Epidermal melanocyte (primary cell): ENCODE measurements around the gene ANKIB1.
"Not testable (repeated sequence)": the region's sequence is repeated elsewhere in the genome, so short reads cannot be mapped to it uniquely, and the experiment has no call there.

ENCODE experiments used
- DNase-seq: peaks from one replicate; pipeline ENCODE4 v3.0.0; 2011; ENCODE audit warnings: low spot score; ENCODE audit not compliant: insufficient read length

ANKIB1 gene

GRCh38 chr7:92325858-92326257 is 80.1 kb downstream of the ANKIB1 start:
- DNase-seq: no peak

GRCh38 chr7:92330835-92331438 is 85.2 kb downstream of the ANKIB1 start:
- no peak for DNase-seq

GRCh38 chr7:92331508-92331907 is 85.7 kb downstream of the ANKIB1 start:
- DNase-seq: no peak

GRCh38 chr7:92332782-92333181 is 87.0 kb downstream of the ANKIB1 start:
- DNase-seq: no peak

GRCh38 chr7:92333866-92334265 is 88.1 kb downstream of the ANKIB1 start:
- DNase-seq: no peak

GRCh38 chr7:92335574-92335973 is 89.8 kb downstream of the ANKIB1 start:
- no peak for DNase-seq

GRCh38 chr7:92336662-92337340 is 91.0 kb downstream of the ANKIB1 start:
- DNase-seq: no peak

GRCh38 chr7:92340016-92340415 is 94.2 kb downstream of the ANKIB1 start:
- DNase-seq: no peak

GRCh38 chr7:92343714-92344113 is 97.9 kb downstream of the ANKIB1 start:
- no peak for DNase-seq

GRCh38 chr7:92352009-92352408 is 106.2 kb downstream of the ANKIB1 start:
- no peak for DNase-seq

- no peak for DNase-seq
These were observed 108.4 kb downstream of the ANKIB1 start for GRCh38 chr7:92354214-92354613.

- no peak for DNase-seq
These were observed 110.6 kb downstream of the ANKIB1 start for GRCh38 chr7:92356406-92356805.

GRCh38 chr7:92357260-92357659 is 111.5 kb downstream of the ANKIB1 start:
- DNase-seq: no peak

- DNase-seq: not testable (repeated sequence)
These were observed 113.4 kb downstream of the ANKIB1 start for GRCh38 chr7:92359179-92359578.

- DNase-seq: no peak
These were observed 114.0 kb downstream of the ANKIB1 start for GRCh38 chr7:92359801-92360200.

- DNase-seq: no peak
These were observed 114.6 kb downstream of the ANKIB1 start for GRCh38 chr7:92360387-92360786.

- DNase-seq: no peak
These were observed 116.4 kb downstream of the ANKIB1 start for GRCh38 chr7:92362131-92362530.

GRCh38 chr7:92366730-92367129 is 121.0 kb downstream of the ANKIB1 start:
- DNase-seq: no peak

- no peak for DNase-seq
These were observed 123.0 kb downstream of the ANKIB1 start for GRCh38 chr7:92368741-92369140.

GRCh38 chr7:92375013-92375412 is 129.2 kb downstream of the ANKIB1 start:
- no peak for DNase-seq

GRCh38 chr7:92391071-92391470 is 145.3 kb downstream of the ANKIB1 start:
- DNase-seq: no peak

GRCh38 chr7:92397542-92397941 is 151.8 kb downstream of the ANKIB1 start:
- no peak for DNase-seq

- no peak for DNase-seq
These were observed 154.2 kb downstream of the ANKIB1 start for GRCh38 chr7:92400013-92400412.
